Measurements from ENCODE around the gene GPR183.
"Not testable (repeated sequence)": the region's sequence is repeated elsewhere in the genome, so short reads cannot be mapped to it uniquely, and the experiment has no call there.

GPR183 gene

DNA sequence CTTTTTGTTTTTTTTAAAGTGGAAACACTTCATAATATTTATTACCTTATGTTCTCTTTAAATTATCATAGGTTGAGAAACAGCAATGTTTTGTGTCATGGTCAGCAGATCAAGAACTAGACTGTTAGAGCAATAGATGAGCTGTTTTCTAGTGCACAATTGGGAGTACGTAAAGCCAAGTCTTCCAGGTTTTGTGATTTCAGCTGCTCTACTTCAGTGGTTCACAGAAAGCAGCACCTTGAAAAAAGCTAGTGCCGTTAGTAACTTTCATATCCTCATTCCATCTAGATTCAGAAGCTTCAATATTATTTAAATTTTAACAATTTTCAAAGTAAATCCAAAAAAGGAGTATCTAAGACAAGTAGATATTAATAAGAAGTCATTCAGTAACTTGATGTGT, 50.9 kb downstream of the GPR183 start:
- TF ChIP-seq, protein P1, sequence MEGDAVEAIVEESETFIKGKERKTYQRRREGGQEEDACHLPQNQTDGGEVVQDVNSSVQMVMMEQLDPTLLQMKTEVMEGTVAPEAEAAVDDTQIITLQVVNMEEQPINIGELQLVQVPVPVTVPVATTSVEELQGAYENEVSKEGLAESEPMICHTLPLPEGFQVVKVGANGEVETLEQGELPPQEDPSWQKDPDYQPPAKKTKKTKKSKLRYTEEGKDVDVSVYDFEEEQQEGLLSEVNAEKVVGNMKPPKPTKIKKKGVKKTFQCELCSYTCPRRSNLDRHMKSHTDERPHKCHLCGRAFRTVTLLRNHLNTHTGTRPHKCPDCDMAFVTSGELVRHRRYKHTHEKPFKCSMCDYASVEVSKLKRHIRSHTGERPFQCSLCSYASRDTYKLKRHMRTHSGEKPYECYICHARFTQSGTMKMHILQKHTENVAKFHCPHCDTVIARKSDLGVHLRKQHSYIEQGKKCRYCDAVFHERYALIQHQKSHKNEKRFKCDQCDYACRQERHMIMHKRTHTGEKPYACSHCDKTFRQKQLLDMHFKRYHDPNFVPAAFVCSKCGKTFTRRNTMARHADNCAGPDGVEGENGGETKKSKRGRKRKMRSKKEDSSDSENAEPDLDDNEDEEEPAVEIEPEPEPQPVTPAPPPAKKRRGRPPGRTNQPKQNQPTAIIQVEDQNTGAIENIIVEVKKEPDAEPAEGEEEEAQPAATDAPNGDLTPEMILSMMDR (IDR thresholded peaks at IDR 0.05; ENCODE audit: insufficient read depth, low read length, missing control alignments): no peak
- POLR2A ChIA-PET: interaction anchor here (0.7 to 1.0 kb wide), 2 partner anchors 27 to 56 kb away, joined by 3 to 5 read pairs; partner anchors contain the start of gene UBAC2
- no peak for DNase-seq (ENCODE audit: low read depth, low spot score)
- no peak overlapping the region for H3K4me3 ChIP-seq (ENCODE audit: low read depth, low read length)
- CTCF ChIA-PET: interaction anchor here (0.9 to 4.8 kb wide), 7 partner anchors 11 to 179 kb away, joined by 3 to 76 read pairs (median 9); partner anchors contain the start of gene UBAC2

- TF ChIP-seq, protein P1 (IDR thresholded peaks at IDR 0.05; ENCODE audit: insufficient read depth, low read length, missing control alignments): no peak
- CTCF ChIA-PET: interaction anchor here (1.0 to 4.8 kb wide), 5 partner anchors 13 to 180 kb away, joined by 3 to 76 read pairs (median 12); partner anchors contain the start of gene UBAC2
These were observed 51.9 kb downstream of the GPR183 start for GRCh38 chr13:99255271-99255670.

DNA sequence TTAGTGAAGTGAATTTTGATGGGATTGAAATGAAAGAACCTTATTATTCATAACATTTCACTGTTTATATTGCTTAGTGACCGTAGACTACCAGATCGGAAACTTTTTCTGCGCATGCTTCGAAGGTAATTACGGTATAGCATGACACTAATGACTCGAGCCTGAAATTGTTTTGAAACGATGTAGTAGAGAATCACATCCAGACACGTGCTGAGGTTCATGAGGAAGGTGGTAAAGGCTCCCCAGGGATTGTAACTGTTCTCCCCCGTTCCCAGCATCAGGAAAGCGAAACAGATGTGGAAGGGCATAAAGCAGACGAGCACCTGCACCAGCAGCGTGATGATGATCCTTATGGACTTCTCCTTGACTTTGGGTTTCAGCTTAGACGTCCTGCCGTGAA, 52.4 kb downstream of the GPR183 start:
- TF ChIP-seq, protein P1 (IDR thresholded peaks at IDR 0.05; ENCODE audit: insufficient read depth, low read length, missing control alignments): no peak
- DNase-seq (ENCODE audit: low read depth, low spot score): no peak
- ChIA-PET CTCF (interaction anchor here (1.3 to 4.8 kb wide), 4 partner anchors 14 to 181 kb away, joined by 9 to 76 read pairs (median 14); partner anchors contain the start of gene UBAC2), POLR2A (no interaction called here)
- no peak overlapping the region for H3K4me3 ChIP-seq (ENCODE audit: low read depth, low read length)

More at GRCh38 chr13:99255271-99255670, 51.9 kb downstream of the GPR183 start:
- no peak overlapping the region for H3K4me3 ChIP-seq (ENCODE audit: low read depth, low read length)
- POLR2A ChIA-PET: interaction anchor here (1.0 kb wide), 1 partner anchor 55 kb away, joined by 5 read pairs; the partner anchor contains the start of gene UBAC2
- DNase-seq (ENCODE audit: low read depth, low spot score): no peak

DNA sequence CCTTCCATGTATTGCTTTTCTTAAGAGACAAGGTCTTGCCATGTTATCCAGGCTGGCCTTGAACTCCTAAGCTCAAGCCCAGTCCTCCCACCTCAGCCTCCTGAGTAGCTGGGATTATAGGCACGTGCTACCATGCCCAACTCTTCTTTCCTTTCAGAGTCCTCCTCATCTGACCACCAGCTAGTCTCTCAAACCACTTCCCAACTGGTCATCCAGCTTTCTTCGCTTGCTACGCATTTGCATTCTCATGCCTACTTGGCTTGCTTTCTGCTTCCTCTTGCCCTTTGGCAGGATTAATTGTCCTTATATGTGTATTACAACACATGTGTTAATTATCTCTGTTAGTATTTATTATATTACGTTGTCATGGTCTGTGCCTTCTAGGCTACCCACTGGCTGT, 55.3 kb downstream of the GPR183 start:
- DNase-seq (ENCODE audit: low read depth, low spot score): no peak
- CTCF ChIA-PET: interaction anchor here (1.3 to 2.3 kb wide), 3 partner anchors 17 to 185 kb away, joined by 4 to 11 read pairs (median 5); no protein-coding TSS in a partner anchor
- TF ChIP-seq, protein P1 (IDR thresholded peaks at IDR 0.05; ENCODE audit: insufficient read depth, low read length, missing control alignments): no peak
- POLR2A ChIA-PET: no interaction called here
- H3K4me3 ChIP-seq (ENCODE audit: low read depth, low read length): no peak overlapping the region

- POLR2A ChIA-PET: no interaction called here
- no peak for DNase-seq (ENCODE audit: low read depth, low spot score)
- CTCF ChIA-PET: interaction anchor here (1.3 to 2.3 kb wide), 3 partner anchors 18 to 185 kb away, joined by 4 to 11 read pairs (median 5); no protein-coding TSS in a partner anchor
- TF ChIP-seq, protein P1 (IDR thresholded peaks at IDR 0.05; ENCODE audit: insufficient read depth, low read length, missing control alignments): no peak
- H3K4me3 ChIP-seq (ENCODE audit: low read depth, low read length): no peak overlapping the region
These were observed 56.0 kb downstream of the GPR183 start for GRCh38 chr13:99250982-99251825.

DNA sequence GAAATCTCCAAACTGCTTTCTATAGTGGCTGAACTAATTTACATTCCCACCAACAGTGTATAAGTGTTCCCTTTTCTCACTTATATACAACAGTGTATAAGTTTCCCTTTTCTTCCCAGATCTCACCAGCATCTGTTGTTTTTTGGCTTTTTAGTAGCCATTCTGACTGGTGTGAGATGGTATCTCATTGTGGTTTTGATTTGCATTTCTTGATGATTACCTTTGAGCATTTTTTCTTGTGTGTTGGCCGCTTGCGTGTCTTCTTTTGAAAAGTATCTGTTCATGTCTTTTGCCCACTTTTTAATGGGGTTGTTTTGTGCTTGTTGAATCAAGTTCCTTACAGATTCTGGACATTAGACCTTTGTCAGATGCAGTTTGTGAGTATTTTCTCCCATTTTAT, 57.6 kb downstream of the GPR183 start:
- CTCF ChIA-PET: interaction anchor here (0.7 kb wide), 1 partner anchor 187 kb away, joined by 3 read pairs; no protein-coding TSS in a partner anchor
- H3K4me3 ChIP-seq (ENCODE audit: low read depth, low read length); POLR2A ChIA-PET: not testable (repeated sequence)

GRCh38 chr13:99249178-99249577, 58.0 kb downstream of the GPR183 start:
- POLR2A ChIA-PET: not testable (repeated sequence)

More for the DNA sequence above, 57.6 kb downstream of the GPR183 start:
- DNase-seq (ENCODE audit: low read depth, low spot score): not testable (repeated sequence)

More at GRCh38 chr13:99249178-99249577, 58.0 kb downstream of the GPR183 start:
- not testable (repeated sequence) for H3K4me3 ChIP-seq (ENCODE audit: low read depth, low read length); DNase-seq (ENCODE audit: low read depth, low spot score)
- CTCF ChIA-PET: interaction anchor here (0.7 to 1.4 kb wide), 2 partner anchors 73 to 187 kb away, joined by 3 read pairs; no protein-coding TSS in a partner anchor
